GM10248 (cell line): ENCODE results near the gene SLCO3A1.

Source experiments
- CTCF ChIA-PET: fragments of 300-600 bp; sonication (Branson Sonifier 250); formaldehyde crosslinking; extraction: SDS; loops from one replicate; lab custom pipeline; 2021; ENCODE audit warnings: antibody characterized with exemption; lab: Yijun Ruan, JAX
- POLR2A ChIA-PET: fragments of 350-650 bp; sonication (Branson Sonifier 250); formaldehyde crosslinking; extraction: SDS; loops from one replicate; lab custom pipeline; 2020; ENCODE audit warnings: antibody characterized with exemption; lab: Yijun Ruan, JAX
- DNase-seq: peaks from one replicate; pipeline ENCODE4 v3.0.0; 2012; ENCODE audit errors: extremely low spot score
- CTCF ChIP-seq: IDR thresholded peaks from 2 replicates; pipeline ENCODE4 v1.5.1; 2012; ENCODE audit warnings: mild to moderate bottlenecking, low read depth; ENCODE audit errors: extremely low read depth, missing control alignments, control extremely low read depth

SLCO3A1 gene

GRCh38 chr15:91855684-91856489, 2.4 kb downstream of the SLCO3A1 start:
- no peak for DNase-seq
- ChIA-PET CTCF (no interaction called here), POLR2A (no interaction called here)
- TF ChIP-seq CTCF: no peak

GRCh38 chr15:91857224-91857585, 3.7 kb downstream of the SLCO3A1 start:
- ChIA-PET POLR2A (no interaction called here), CTCF (no interaction called here)
- DNase-seq: no peak
- no peak for TF ChIP-seq CTCF

- no peak for TF ChIP-seq CTCF
- ChIA-PET POLR2A (no interaction called here), CTCF (interaction anchor here (1.0 kb wide), 1 partner anchor 20 kb away, joined by 4 read pairs; no protein-coding TSS in a partner anchor)
- peak; percentile 28 for DNase-seq
These were observed 4.3 kb downstream of the SLCO3A1 start for GRCh38 chr15:91857772-91858171.

GRCh38 chr15:91860498-91860897, 7.0 kb downstream of the SLCO3A1 start:
- no peak for DNase-seq
- ChIA-PET POLR2A (no interaction called here), CTCF (no interaction called here)
- no peak for TF ChIP-seq CTCF

- no peak for DNase-seq
- no peak for TF ChIP-seq CTCF
- CTCF ChIA-PET: no interaction called here
- POLR2A ChIA-PET: no interaction called here
These were observed 7.7 kb downstream of the SLCO3A1 start for GRCh38 chr15:91861223-91861622.

- POLR2A ChIA-PET: no interaction called here
- CTCF ChIA-PET: interaction anchor here (1.0 kb wide), 1 partner anchor 14 kb away, joined by 3 read pairs; no protein-coding TSS in a partner anchor
- TF ChIP-seq CTCF: no peak
- DNase-seq: no peak
These were observed 9.5 kb downstream of the SLCO3A1 start for GRCh38 chr15:91862891-91863504.
